CD4-positive, CD25-positive, alpha-beta regulatory T cell (primary cell): ENCODE data around the gene GNB5. TPM values are rescaled to one million over a fixed set of nuclear protein-coding genes. Genes with fewer than 3 reads are reported as not detected.

ENCODE experiments used
- ATAC-seq, 2 donors: fragments of 150-1000 bp; cut with Tn5 transposase; one replicate each; pipeline ENCODE4 v1.10.0; 2021; ENCODE audit warnings: low read depth in 2 of 2, moderate number of reproducible peaks in 2 of 2, moderate library complexity in 1 of 2
- DNase-seq, 3 donors: peaks; one replicate each; pipeline versions ENCODE4 v3.0.0 to v3.0.0-alpha.2; 2012 to 2022; ENCODE audit warnings: mixed read lengths in 1 of 3
- H3K27ac ChIP-seq: one replicate; pipeline ENCODE4 v1.7.0; 2013; ENCODE audit warnings: mild to moderate bottlenecking, low read length; ENCODE audit not compliant: insufficient read depth, poor library complexity, severe bottlenecking
- H3K27me3 ChIP-seq: one replicate; pipeline ENCODE4 v1.7.0; 2013; ENCODE audit warnings: low read length; ENCODE audit not compliant: control insufficient read depth, insufficient read depth
- H3K36me3 ChIP-seq: one replicate; pipeline ENCODE4 v1.7.0; 2013; ENCODE audit warnings: mild to moderate bottlenecking, low read length, moderate library complexity; ENCODE audit not compliant: control insufficient read depth, insufficient read depth
- H3K4me1 ChIP-seq: 2 replicates; pipeline ENCODE4 v1.7.0; 2013; ENCODE audit warnings: mild to moderate bottlenecking, low read length; ENCODE audit not compliant: insufficient read depth, control insufficient read depth, poor library complexity, severe bottlenecking
- H3K4me3 ChIP-seq: one replicate; pipeline ENCODE4 v1.7.0; 2013; ENCODE audit warnings: low read depth, mild to moderate bottlenecking, low read length, moderate library complexity
- H3K9me3 ChIP-seq, 2 experiments: 1 replicate in 1 of 2; 2 replicates in 1 of 2; pipeline ENCODE4 v1.7.0; 2013; ENCODE audit warnings: low read length in 2 of 2, mild to moderate bottlenecking in 1 of 2, moderate library complexity in 1 of 2; ENCODE audit not compliant: control insufficient read depth in 2 of 2
- H3K27ac Mint-ChIP-seq, 3 donors: one replicate each; pipeline ENCODE4 v1.8.0; 2020 to 2022; ENCODE audit warnings: mild to moderate bottlenecking in 3 of 3, mixed read lengths in 3 of 3, moderate library complexity in 2 of 3
- H3K27me3 Mint-ChIP-seq: one replicate; pipeline ENCODE4 v1.8.0; 2022; ENCODE audit warnings: mild to moderate bottlenecking, mixed read lengths
- H3K36me3 Mint-ChIP-seq: one replicate; pipeline ENCODE4 v1.8.0; 2020; ENCODE audit warnings: mixed read lengths
- H3K4me1 Mint-ChIP-seq, 4 donors: one replicate each; pipeline ENCODE4 v1.8.0; 2020 to 2022; ENCODE audit warnings: mixed read lengths in 4 of 4, mild to moderate bottlenecking in 1 of 4
- H3K4me3 Mint-ChIP-seq, 4 donors: one replicate each; pipeline ENCODE4 v1.8.0; 2020 to 2022; ENCODE audit warnings: mild to moderate bottlenecking in 4 of 4, mixed read lengths in 4 of 4, moderate library complexity in 3 of 4
- H3K9me3 Mint-ChIP-seq, 7 donors: one replicate each; pipeline ENCODE4 v1.8.0; 2020 to 2022; ENCODE audit warnings: mixed read lengths in 7 of 7, mild to moderate bottlenecking in 3 of 7, moderate library complexity in 2 of 7
- polyA plus RNA-seq, 4 donors: library from polyadenylated mRNA; unstranded; fragments of 300-500 nt; fragmentation: Illumina TruSeq; gene quantifications; one replicate each; pipeline ENCODE4 v1.2.3, GENCODE V29; 2021
- total RNA-seq: library from RNA; stranded (reverse); gene quantifications from one replicate; pipeline ENCODE4 v1.2.3, GENCODE V29; 2022

GNB5 gene
- total and polyA plus RNA-seq, 5 donors from 2014 or later = 64.3 to 87.6 (median 65.8) TPM

- no peaks in the 10 kb centered on the region for H3K9me3 ChIP-seq
- H3K27ac ChIP-seq = no peak overlapping the region
- peak; percentile 27 to 65 (median 45) for DNase-seq
- Mint-ChIP-seq H3K27ac (peak overlapping the region in 1 of 3 donors; percentile 73), H3K36me3 (peaks cover 33% of the 10 kb centered on the region), H3K27me3 (peaks cover 4% of the 10 kb centered on the region), H3K4me1 (peaks cover 5 to 25% (median 8%) of the 10 kb centered on the region in 4 donors), H3K4me3 (peak overlapping the region in 1 of 4 donors; percentile 81), H3K9me3 (no peaks in the 10 kb centered on the region)
- H3K36me3 ChIP-seq = peaks cover 67% of the 10 kb centered on the region
- H3K4me1 ChIP-seq = peaks cover 7% of the 10 kb centered on the region
- no peaks in the 10 kb centered on the region for H3K27me3 ChIP-seq
- ATAC-seq = peak in 1 of 2 donors; percentile 54
- H3K4me3 ChIP-seq = no peak overlapping the region
Measured at GRCh38 chr15:52139599-52140462, 51.4 kb downstream of the GNB5 start.

GRCh38 chr15:52137432-52138357 lies 53.5 kb downstream of the GNB5 start:
- H3K36me3 Mint-ChIP-seq = peaks cover 38% of the 10 kb centered on the region
- ATAC-seq = no peak
- H3K27ac ChIP-seq = no peak overlapping the region
- no peak overlapping the region for H3K4me3 Mint-ChIP-seq
- peak overlapping the region in 2 of 3 donors; percentile 34 to 83 for H3K27ac Mint-ChIP-seq
- peaks cover 68% of the 10 kb centered on the region for H3K36me3 ChIP-seq
- no peaks in the 10 kb centered on the region for H3K9me3 Mint-ChIP-seq
- peaks cover 4% of the 10 kb centered on the region for H3K27me3 Mint-ChIP-seq
- peaks cover 5 to 25% (median 8%) of the 10 kb centered on the region in 4 donors for H3K4me1 Mint-ChIP-seq
- DNase-seq = no peak
- no peaks in the 10 kb centered on the region for H3K27me3 ChIP-seq
- no peaks in the 10 kb centered on the region for H3K9me3 ChIP-seq
- no peak overlapping the region for H3K4me3 ChIP-seq
- peaks cover 7% of the 10 kb centered on the region for H3K4me1 ChIP-seq

DNA sequence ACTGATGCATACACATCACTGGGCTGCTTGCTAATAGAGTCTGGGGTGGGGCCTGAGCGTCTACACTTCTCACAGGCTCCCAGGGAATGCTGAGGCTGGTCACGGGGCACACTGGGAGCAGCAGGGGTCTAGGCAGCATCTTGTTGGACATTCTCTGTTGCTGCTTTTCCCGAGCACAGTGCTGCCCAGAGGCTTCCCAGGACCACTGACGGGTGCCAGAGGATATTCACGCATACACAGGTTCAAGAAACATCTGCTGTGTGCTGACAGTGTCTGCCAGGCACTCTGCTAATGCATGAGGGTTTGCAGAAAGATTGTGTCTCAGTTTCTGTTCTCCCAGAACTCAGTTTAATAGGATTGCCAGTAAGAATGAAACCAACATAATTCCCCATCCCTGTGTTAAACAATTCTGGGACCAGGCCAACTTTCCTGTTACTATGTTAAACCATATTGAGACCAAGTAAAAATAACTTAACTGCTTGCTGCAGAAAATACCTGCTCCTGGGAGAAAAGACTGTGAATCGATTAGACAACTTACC lies 54.7 kb downstream of the GNB5 start:
- no peaks in the 10 kb centered on the region for H3K9me3 ChIP-seq
- Mint-ChIP-seq H3K4me3 (no peak overlapping the region), H3K9me3 (no peaks in the 10 kb centered on the region), H3K27ac (peak overlapping the region in 1 of 3 donors; percentile 68), H3K36me3 (peaks cover 47% of the 10 kb centered on the region), H3K4me1 (peaks cover 5 to 25% (median 8%) of the 10 kb centered on the region in 4 donors), H3K27me3 (peaks cover 4% of the 10 kb centered on the region)
- ATAC-seq (no peak), DNase-seq (no peak)
- H3K4me3 ChIP-seq = no peak overlapping the region
- no peak overlapping the region for H3K27ac ChIP-seq
- peaks cover 7% of the 10 kb centered on the region for H3K4me1 ChIP-seq
- H3K36me3 ChIP-seq = peaks cover 67% of the 10 kb centered on the region
- no peaks in the 10 kb centered on the region for H3K27me3 ChIP-seq

DNA sequence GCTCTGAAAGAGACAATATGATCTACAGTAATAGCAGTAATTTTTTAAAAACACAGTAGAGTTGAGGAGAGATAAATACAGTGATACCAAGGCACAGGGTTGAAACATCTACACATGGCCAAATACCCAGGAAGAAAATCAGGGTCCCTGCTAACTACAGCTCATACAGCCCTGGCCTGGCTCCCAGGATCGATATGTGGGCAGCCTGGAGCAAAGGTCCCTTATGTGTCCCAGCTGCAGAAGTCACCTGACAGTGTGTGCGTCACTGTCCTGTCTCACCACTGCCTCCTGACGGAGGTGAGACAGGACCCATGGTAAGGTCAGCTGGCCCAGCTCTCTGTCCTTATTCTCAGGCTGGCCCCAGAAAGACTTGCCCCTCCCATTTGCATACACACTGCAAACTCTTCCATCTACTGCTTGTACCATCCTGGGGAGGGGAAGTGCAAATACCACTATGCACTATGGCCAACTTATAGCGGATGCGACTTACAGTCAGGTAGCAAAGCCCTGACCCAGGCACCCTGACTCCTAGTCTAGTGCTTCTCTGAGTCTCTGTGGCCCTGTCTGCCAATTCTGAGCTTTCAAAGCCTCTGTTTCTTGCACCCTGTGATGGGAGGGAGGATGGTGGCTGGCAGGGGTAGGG lies 56.6 kb downstream of the GNB5 start:
- Mint-ChIP-seq H3K9me3 (no peaks in the 10 kb centered on the region), H3K4me3 (no peak overlapping the region), H3K4me1 (peaks cover under 1 to 21% (median 7%) of the 10 kb centered on the region in 4 donors), H3K27ac (peak overlapping the region in 2 of 3 donors; percentile 20 to 74), H3K27me3 (peaks cover 4% of the 10 kb centered on the region), H3K36me3 (peaks cover 50% of the 10 kb centered on the region)
- ATAC-seq (no peak), DNase-seq (no peak)
- H3K4me3 ChIP-seq = no peak overlapping the region
- no peaks in the 10 kb centered on the region for H3K27me3 ChIP-seq
- H3K27ac ChIP-seq = no peak overlapping the region
- no peaks in the 10 kb centered on the region for H3K9me3 ChIP-seq
- peaks cover 7% of the 10 kb centered on the region for H3K4me1 ChIP-seq
- peaks cover 63% of the 10 kb centered on the region for H3K36me3 ChIP-seq

- peaks cover 4% of the 10 kb centered on the region for H3K27me3 Mint-ChIP-seq
- no peak for ATAC-seq
- peak overlapping the region in 1 of 4 donors; percentile 40 for H3K4me3 Mint-ChIP-seq
- DNase-seq = no peak
- Histone ChIP-seq H3K4me1 (peaks cover 7% of the 10 kb centered on the region), H3K4me3 (no peak overlapping the region), H3K36me3 (peaks cover 62% of the 10 kb centered on the region), H3K9me3 (no peaks in the 10 kb centered on the region), H3K27me3 (no peaks in the 10 kb centered on the region), H3K27ac (no peak overlapping the region)
- peaks cover 0 to 21% (median 6%) of the 10 kb centered on the region in 4 donors for H3K4me1 Mint-ChIP-seq
- no peaks in the 10 kb centered on the region for H3K9me3 Mint-ChIP-seq
- peaks cover 51% of the 10 kb centered on the region for H3K36me3 Mint-ChIP-seq
- no peak overlapping the region for H3K27ac Mint-ChIP-seq
Measured at GRCh38 chr15:52133510-52134220, 57.5 kb downstream of the GNB5 start.

DNA sequence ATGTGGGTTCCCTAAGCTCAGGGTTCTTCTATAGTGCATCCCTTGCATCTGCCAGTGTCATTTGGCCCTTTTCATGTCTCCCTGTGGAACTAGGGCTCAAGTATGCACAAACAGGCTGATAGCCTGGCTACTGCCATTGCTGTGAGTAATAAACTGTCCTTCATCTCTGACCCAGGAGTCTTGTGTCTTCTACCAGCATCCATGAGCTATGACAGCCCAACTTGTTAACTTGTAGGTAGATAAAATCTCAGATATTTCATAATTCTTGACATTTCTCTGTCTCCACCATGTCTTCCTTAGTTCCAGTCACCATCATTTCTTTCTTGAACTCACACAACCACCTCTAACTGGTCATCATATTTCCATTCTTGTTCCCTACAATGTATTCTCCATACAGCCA lies 59.1 kb downstream of the GNB5 start:
- DNase-seq (no peak), ATAC-seq (no peak)
- peaks cover 0 to 17% (median 6%) of the 10 kb centered on the region in 4 donors for H3K4me1 Mint-ChIP-seq
- Histone ChIP-seq H3K36me3 (peaks cover 57% of the 10 kb centered on the region), H3K4me3 (no peak overlapping the region), H3K27ac (no peak overlapping the region), H3K9me3 (no peaks in the 10 kb centered on the region), H3K4me1 (peaks cover 7% of the 10 kb centered on the region), H3K27me3 (no peaks in the 10 kb centered on the region)
- H3K36me3 Mint-ChIP-seq = peaks cover 45% of the 10 kb centered on the region
- no peak overlapping the region for H3K4me3 Mint-ChIP-seq
- no peaks in the 10 kb centered on the region for H3K27me3 Mint-ChIP-seq
- peak overlapping the region in 1 of 3 donors; percentile 6 for H3K27ac Mint-ChIP-seq
- no peaks in the 10 kb centered on the region for H3K9me3 Mint-ChIP-seq
